Measurements from ENCODE around the gene MCAM. TPM values are rescaled to one million over a fixed set of nuclear protein-coding genes. Genes with fewer than 3 reads are reported as not detected.

Gene MCAM
- total RNA-seq, 1 donor from 2014 or later: 563 TPM

- TF ChIP-seq, protein P1, sequence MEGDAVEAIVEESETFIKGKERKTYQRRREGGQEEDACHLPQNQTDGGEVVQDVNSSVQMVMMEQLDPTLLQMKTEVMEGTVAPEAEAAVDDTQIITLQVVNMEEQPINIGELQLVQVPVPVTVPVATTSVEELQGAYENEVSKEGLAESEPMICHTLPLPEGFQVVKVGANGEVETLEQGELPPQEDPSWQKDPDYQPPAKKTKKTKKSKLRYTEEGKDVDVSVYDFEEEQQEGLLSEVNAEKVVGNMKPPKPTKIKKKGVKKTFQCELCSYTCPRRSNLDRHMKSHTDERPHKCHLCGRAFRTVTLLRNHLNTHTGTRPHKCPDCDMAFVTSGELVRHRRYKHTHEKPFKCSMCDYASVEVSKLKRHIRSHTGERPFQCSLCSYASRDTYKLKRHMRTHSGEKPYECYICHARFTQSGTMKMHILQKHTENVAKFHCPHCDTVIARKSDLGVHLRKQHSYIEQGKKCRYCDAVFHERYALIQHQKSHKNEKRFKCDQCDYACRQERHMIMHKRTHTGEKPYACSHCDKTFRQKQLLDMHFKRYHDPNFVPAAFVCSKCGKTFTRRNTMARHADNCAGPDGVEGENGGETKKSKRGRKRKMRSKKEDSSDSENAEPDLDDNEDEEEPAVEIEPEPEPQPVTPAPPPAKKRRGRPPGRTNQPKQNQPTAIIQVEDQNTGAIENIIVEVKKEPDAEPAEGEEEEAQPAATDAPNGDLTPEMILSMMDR (IDR thresholded peaks at IDR 0.05; ENCODE audit: insufficient read depth, low read length, poor library complexity, severe bottlenecking): no peak
- peaks cover 20% of the 10 kb centered on the region for H3K27me3 ChIP-seq (ENCODE audit: control insufficient read depth, insufficient read depth, low read length)
- no peaks in the 10 kb centered on the region for H3K36me3 ChIP-seq (ENCODE audit: control insufficient read depth, insufficient read depth, low read length)
- DNase-seq (ENCODE audit: low read depth): no peak
- H3K4me3 ChIP-seq (ENCODE audit: low read depth, low read length): no peak overlapping the region
These were observed 30.3 kb upstream of the MCAM start for GRCh38 chr11:119347242-119347641.

DNA sequence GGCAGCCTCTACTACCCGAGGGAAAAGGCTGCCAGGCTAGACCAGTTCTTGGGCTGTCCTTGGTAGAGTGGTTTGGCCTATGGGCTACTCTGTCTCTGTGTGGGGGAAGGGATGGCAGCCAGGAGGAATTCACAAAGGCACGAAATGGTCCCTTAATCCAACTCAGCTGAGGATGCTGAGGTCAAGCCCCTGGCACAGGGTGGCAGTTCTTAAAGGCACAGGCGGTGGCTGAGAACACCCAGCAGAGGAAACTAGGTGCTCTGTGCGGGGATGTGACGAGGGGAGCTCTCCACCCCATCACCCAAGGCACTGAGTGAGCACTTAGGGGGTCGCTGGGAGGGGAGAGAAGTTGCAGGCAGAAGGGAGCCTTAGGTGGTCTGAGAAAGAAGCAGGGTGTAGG is 29.7 kb upstream of the MCAM start, which contains the start of gene MFRP:
MFRP (minus strand) TSS at position 101 of the 400 bp plus-strand sequence. CDS start 192 bp downstream, outside the sequence.
- Histone ChIP-seq H3K36me3 (ENCODE audit: control insufficient read depth, insufficient read depth, low read length) (no peaks in the 10 kb centered on the region), H3K4me3 (ENCODE audit: low read depth, low read length) (no peak within 1 kb of the TSS), H3K27me3 (ENCODE audit: control insufficient read depth, insufficient read depth, low read length) (peaks cover 25% of the 10 kb centered on the region)
- TF ChIP-seq, protein P1 (IDR thresholded peaks at IDR 0.05; ENCODE audit: insufficient read depth, low read length, poor library complexity, severe bottlenecking): no peak
- no peak for DNase-seq (ENCODE audit: low read depth)

DNA sequence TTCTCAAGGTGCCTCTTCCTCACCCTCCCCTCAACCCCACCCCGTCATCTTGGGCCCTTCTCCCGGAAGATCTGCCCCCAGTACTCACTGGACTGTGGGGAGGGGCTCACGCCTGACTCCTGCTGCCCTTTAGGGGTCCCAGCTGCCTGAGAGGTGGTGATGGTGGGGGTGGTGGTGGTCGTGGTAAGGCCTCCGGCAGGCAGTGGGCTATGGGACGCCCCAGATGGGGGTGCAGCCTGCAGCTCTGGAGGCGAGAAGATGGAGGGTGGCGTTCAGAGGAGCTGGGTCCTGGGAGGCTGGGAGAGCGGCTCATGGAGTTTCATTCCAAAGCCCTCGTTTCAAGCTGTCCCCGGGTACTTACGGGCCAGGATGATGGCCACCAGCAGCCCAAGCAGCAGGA is 28.8 kb upstream of the MCAM start:
- TF ChIP-seq, protein P1 (IDR thresholded peaks at IDR 0.05; ENCODE audit: insufficient read depth, low read length, poor library complexity, severe bottlenecking): no peak
- Histone ChIP-seq H3K4me3 (ENCODE audit: low read depth, low read length) (no peak overlapping the region), H3K36me3 (ENCODE audit: control insufficient read depth, insufficient read depth, low read length) (no peaks in the 10 kb centered on the region), H3K27me3 (ENCODE audit: control insufficient read depth, insufficient read depth, low read length) (peaks cover 34% of the 10 kb centered on the region)
- no peak for DNase-seq (ENCODE audit: low read depth)

DNA sequence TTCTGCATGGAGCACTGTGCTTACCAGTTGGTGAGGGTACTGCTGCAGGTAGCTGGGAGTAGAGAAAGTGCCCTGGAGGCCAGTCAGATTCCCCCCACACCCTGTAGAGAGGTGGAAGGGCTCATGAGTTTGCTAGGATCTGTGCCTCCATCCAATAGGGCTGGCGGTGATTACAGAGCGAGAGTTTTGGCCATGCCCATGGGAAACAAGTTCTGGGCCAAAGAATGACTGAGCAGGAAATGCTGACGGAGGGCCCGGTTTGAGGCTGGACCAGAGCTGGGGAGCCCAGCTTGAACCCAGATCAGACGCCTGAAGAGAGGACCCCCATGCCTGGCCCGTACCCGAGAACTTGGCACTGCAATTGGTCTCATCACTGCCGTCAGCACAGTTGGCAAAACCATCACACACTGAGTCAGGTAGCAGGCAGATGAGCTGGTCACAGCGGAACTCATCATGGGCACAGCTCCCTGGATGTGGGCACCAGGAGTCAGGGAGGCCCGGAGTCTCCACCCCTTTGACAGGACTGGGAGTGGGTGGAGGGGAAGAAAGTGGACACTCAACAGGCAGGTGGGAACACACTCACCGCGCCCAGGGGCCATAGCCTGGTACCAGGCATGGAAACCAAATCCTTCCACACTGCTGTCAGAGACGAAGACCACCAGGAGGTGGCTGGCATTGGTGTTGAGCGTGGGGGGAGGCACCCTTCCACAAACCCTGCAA is 27.5 kb upstream of the MCAM start:
- H3K36me3 ChIP-seq (ENCODE audit: control insufficient read depth, insufficient read depth, low read length): no peaks in the 10 kb centered on the region
- no peak overlapping the region for H3K4me3 ChIP-seq (ENCODE audit: low read depth, low read length)
- DNase-seq (ENCODE audit: low read depth): no peak
- H3K27me3 ChIP-seq (ENCODE audit: control insufficient read depth, insufficient read depth, low read length): peaks cover 42% of the 10 kb centered on the region
- TF ChIP-seq, protein P1 (IDR thresholded peaks at IDR 0.05; ENCODE audit: insufficient read depth, low read length, poor library complexity, severe bottlenecking): no peak

GRCh38 chr11:119343726-119344125 is 26.8 kb upstream of the MCAM start:
- TF ChIP-seq, protein P1 (IDR thresholded peaks at IDR 0.05; ENCODE audit: insufficient read depth, low read length, poor library complexity, severe bottlenecking): no peak
- no peak for DNase-seq (ENCODE audit: low read depth)
- H3K36me3 ChIP-seq (ENCODE audit: control insufficient read depth, insufficient read depth, low read length): no peaks in the 10 kb centered on the region
- H3K27me3 ChIP-seq (ENCODE audit: control insufficient read depth, insufficient read depth, low read length): peaks cover 46% of the 10 kb centered on the region
- H3K4me3 ChIP-seq (ENCODE audit: low read depth, low read length): no peak overlapping the region
